ENCODE results near the gene FKBP10. TPM values are rescaled to one million over a fixed set of nuclear protein-coding genes. Genes with fewer than 3 reads are reported as not detected.
"Not testable (repeated sequence)": the region's sequence is repeated elsewhere in the genome, so short reads cannot be mapped to it uniquely, and the experiment has no call there.

Gene FKBP10
- total RNA-seq, 2 experiments from 2014 or later, result 0.74 to 1.2 TPM

DNA sequence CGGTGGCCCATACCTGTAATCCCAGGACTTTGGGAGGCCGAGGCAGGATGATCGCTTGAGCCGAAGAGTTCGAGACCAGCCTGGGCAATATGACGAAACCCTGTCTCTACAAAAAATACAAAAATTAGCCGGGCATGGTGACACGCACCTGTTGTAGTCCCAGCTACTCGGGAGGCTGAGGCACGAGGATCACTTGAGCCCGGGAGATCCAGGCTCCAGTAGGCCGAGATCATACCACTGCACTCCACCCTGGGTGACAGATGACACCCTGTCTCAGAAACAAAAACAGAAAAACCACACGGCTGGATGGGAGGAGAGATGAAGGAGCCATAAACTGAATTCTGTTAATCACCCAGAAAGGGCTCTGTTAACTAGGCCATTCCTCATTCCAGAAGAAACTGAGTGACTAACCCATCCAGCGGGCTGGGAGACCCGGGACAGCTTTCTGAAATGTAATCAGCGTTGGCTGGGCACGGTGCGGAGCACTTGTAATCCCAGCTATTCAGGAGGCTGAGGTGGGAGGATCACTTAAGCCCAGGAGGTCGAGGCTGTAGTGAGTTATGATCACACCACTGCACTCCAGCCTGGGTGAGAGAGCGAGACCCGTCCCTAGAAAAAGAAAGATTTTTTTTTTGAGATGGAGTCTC is 23.9 kb downstream of the FKBP10 start:
- TF ChIP-seq, protein P1, sequence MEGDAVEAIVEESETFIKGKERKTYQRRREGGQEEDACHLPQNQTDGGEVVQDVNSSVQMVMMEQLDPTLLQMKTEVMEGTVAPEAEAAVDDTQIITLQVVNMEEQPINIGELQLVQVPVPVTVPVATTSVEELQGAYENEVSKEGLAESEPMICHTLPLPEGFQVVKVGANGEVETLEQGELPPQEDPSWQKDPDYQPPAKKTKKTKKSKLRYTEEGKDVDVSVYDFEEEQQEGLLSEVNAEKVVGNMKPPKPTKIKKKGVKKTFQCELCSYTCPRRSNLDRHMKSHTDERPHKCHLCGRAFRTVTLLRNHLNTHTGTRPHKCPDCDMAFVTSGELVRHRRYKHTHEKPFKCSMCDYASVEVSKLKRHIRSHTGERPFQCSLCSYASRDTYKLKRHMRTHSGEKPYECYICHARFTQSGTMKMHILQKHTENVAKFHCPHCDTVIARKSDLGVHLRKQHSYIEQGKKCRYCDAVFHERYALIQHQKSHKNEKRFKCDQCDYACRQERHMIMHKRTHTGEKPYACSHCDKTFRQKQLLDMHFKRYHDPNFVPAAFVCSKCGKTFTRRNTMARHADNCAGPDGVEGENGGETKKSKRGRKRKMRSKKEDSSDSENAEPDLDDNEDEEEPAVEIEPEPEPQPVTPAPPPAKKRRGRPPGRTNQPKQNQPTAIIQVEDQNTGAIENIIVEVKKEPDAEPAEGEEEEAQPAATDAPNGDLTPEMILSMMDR (IDR thresholded peaks at IDR 0.05), result no peak
- Mint-ChIP-seq H3K9me3 (no peaks in the 10 kb centered on the region), H3K27ac (peak overlapping the region; percentile 61), H3K4me1 (ENCODE audit: low read depth) (peaks cover 13% of the 10 kb centered on the region), H3K36me3 (ENCODE audit: low read depth) (peaks cover 10% of the 10 kb centered on the region), H3K27me3 (peaks cover 3% of the 10 kb centered on the region), H3K4me3 (peak overlapping the region; percentile 83)
- CTCF ChIA-PET, result interaction anchor here (0.5 to 2.8 kb wide), 5 partner anchors 15 to 104 kb away, joined by 3 to 10 read pairs (median 5); partner anchors contain the start of gene JUP
- POLR2A ChIA-PET, result interaction anchor here (1.2 to 2.1 kb wide), 2 partner anchors 13 to 24 kb away, joined by 3 to 5 read pairs; partner anchors contain the start of genes FKBP10 and P3H4
- intact Hi-C loops (cut with micrococcal nuclease), result no loop called here
- no peak for ATAC-seq
- DNase-seq, result no peak

DNA sequence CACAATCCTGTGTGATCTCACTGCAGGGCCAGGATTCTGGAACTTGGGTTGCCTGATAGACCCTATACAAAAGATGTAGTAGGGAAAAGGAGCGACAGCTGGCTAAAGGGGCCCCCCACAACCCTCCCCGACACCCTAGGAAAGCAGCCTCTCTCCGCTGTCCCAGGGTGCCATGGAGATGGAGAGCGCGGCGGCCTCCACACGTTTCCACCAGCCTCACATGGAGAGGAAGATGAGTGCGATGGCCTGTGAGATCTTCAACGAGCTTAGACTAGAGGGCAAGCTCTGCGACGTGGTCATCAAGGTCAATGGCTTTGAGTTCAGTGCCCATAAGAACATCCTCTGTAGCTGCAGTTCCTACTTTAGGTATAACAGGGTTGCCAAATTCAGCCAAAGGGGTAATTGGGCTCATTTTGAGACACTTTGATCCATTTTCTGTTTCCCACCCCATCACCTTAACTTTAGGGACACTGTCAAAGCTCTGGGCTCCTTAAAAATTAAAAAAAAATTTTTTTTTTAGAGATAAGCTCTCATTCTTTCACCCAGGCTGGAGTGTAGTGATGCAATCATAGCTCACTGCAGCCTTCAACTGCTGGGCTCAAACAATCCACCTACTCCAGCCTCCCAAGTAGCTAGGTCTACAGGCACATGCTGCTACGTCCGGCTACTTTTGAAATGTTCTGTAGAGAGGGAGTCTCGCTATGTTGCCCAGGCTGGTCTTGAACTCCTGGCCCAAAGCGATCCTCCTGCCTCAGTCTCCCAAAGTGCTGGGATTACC is 25.1 kb downstream of the FKBP10 start, which contains the start of gene KLHL10:
Gene KLHL10 (plus strand): TSS at position 65 of the 778 bp plus-strand sequence. CDS start 108 bp downstream, at position 173.
- peaks cover 3% of the 10 kb centered on the region for H3K27me3 Mint-ChIP-seq
- peaks cover 13% of the 10 kb centered on the region for H3K4me1 Mint-ChIP-seq (ENCODE audit: low read depth)
- H3K36me3 Mint-ChIP-seq (ENCODE audit: low read depth), result peaks cover 1% of the 10 kb centered on the region
- intact Hi-C loops (cut with micrococcal nuclease), result no loop called here
- H3K27ac Mint-ChIP-seq, result no peak within 1 kb of the TSS
- no peaks in the 10 kb centered on the region for H3K9me3 Mint-ChIP-seq
- no peak for DNase-seq
- no peak for ATAC-seq
- CTCF ChIA-PET, result interaction anchor here (0.7 to 2.1 kb wide), 3 partner anchors 26 to 52 kb away, joined by 4 to 6 read pairs (median 5); partner anchors contain the start of genes JUP and P3H4
- peak within 1 kb of the TSS; percentile 83 for H3K4me3 Mint-ChIP-seq
- POLR2A ChIA-PET, result interaction anchor here (1.8 kb wide), 1 partner anchor 24 kb away, joined by 4 read pairs; no protein-coding TSS in a partner anchor
- TF ChIP-seq, protein P1 (IDR thresholded peaks at IDR 0.05), result no peak

DNA sequence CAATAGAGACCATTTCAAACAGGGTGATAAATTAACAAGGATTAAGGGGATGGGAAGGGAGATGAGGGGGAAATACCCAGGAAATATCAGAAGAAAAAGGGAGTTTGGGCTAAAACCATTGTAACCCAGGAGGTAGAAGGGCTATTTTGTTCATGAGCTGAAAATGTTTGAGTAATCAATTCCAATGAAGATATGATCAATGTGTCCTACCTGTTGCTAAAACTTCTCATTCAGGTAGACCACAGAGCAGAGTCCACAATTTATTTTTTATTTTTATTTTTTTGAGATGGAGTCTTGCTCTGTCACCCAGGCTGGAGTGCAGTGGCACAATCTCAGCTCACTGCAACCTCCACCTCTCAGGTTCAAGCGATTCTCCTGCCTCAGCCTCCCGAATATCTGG is 26.6 kb downstream of the FKBP10 start:
- H3K27me3 Mint-ChIP-seq; H3K36me3 Mint-ChIP-seq (ENCODE audit: low read depth); CTCF ChIA-PET; H3K4me3 Mint-ChIP-seq; DNase-seq; H3K27ac Mint-ChIP-seq; ATAC-seq; H3K9me3 Mint-ChIP-seq; intact Hi-C loops (cut with micrococcal nuclease): not testable (repeated sequence)
- POLR2A ChIA-PET, result interaction anchor here (1.1 to 1.8 kb wide), 2 partner anchors 22 to 177 kb away, joined by 3 to 4 read pairs; partner anchors contain the start of gene DNAJC7
- H3K4me1 Mint-ChIP-seq (ENCODE audit: low read depth), result peaks cover 13% of the 10 kb centered on the region

DNA sequence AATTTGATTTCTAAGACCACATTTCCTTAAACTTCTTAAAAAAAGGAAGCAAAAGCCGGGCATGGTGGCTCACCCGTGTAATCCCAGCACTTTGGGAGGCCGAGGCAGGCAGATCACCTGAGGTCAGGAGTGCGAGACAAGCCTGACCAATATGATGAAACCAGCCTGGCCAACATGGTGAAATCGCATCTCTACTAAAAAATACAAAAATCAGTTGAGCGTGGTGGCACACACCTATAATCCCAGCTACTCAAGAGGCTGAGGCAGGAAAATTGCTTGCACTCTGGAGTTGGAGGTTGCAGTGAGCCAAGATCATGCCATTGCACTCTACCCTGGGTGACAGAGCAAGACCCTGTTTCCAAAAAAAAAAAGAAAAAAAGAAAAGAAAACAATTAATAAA is 28.0 kb downstream of the FKBP10 start:
- H3K27ac Mint-ChIP-seq; intact Hi-C loops (cut with micrococcal nuclease); ATAC-seq; H3K36me3 Mint-ChIP-seq (ENCODE audit: low read depth); H3K4me3 Mint-ChIP-seq; CTCF ChIA-PET; H3K27me3 Mint-ChIP-seq; H3K4me1 Mint-ChIP-seq (ENCODE audit: low read depth); H3K9me3 Mint-ChIP-seq; DNase-seq: not testable (repeated sequence)
- POLR2A ChIA-PET, result interaction anchor here (1.5 kb wide), 1 partner anchor 12 kb away, joined by 3 read pairs; no protein-coding TSS in a partner anchor

DNA sequence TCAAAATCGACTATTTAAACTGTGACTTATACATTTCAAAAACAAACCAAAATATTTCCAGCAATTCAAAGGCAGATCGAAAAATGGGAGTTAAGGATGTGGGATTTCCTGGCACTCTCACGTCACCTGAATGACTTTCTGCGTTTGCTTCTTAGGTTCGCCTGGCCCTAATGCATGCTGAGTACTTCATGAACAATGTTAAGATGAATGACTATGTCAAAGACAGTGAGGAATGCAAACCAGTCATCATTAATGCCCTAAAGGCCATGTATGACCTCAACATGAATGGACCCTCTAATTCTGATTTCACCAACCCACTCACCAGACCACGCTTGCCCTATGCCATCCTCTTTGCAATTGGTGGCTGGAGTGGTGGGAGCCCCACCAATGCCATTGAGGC is 32.2 kb downstream of the FKBP10 start:
- CTCF ChIA-PET, result no interaction called here
- Mint-ChIP-seq H3K27me3 (no peaks in the 10 kb centered on the region), H3K4me1 (ENCODE audit: low read depth) (peaks cover 5% of the 10 kb centered on the region), H3K9me3 (no peaks in the 10 kb centered on the region), H3K4me3 (no peak overlapping the region), H3K27ac (no peak overlapping the region), H3K36me3 (ENCODE audit: low read depth) (no peaks in the 10 kb centered on the region)
- TF ChIP-seq, protein P1 (IDR thresholded peaks at IDR 0.05), result no peak
- DNase-seq (no peak), ATAC-seq (no peak)
- intact Hi-C loops (cut with micrococcal nuclease), result no loop called here
- POLR2A ChIA-PET, result no interaction called here

All from activated CD8-positive, alpha-beta T cell treated with anti-CD3 and anti-CD28 coated beads for 36 hours (primary cell).